Suppressor macrophage treated with lipopolysaccharide for 4 hours (primary cell): ENCODE measurements around the gene RNF113B.

Source experiments
- DNase-seq: peaks from one replicate; pipeline ENCODE4 v3.0.0-alpha.2; 2020

Gene RNF113B

GRCh38 chr13:98203646-98204326, 26.7 kb upstream of the RNF113B start:
- no peak for DNase-seq

- DNase-seq, result no peak
These were observed 24.9 kb upstream of the RNF113B start for GRCh38 chr13:98201984-98202383.

- DNase-seq, result no peak
These were observed 24.1 kb upstream of the RNF113B start for GRCh38 chr13:98201189-98201588.

- no peak for DNase-seq
These were observed 23.3 kb upstream of the RNF113B start for GRCh38 chr13:98200211-98200878.

GRCh38 chr13:98199480-98199879, 22.4 kb upstream of the RNF113B start:
- DNase-seq, result no peak

- DNase-seq, result no peak
These were observed 21.6 kb upstream of the RNF113B start for GRCh38 chr13:98198683-98199082.

GRCh38 chr13:98195054-98195791, 18.2 kb upstream of the RNF113B start:
- DNase-seq, result no peak

GRCh38 chr13:98192008-98192407, 14.9 kb upstream of the RNF113B start:
- no peak for DNase-seq

GRCh38 chr13:98190889-98191444, 13.9 kb upstream of the RNF113B start:
- no peak for DNase-seq

- no peak for DNase-seq
These were observed 12.9 kb upstream of the RNF113B start for GRCh38 chr13:98189841-98190505.

GRCh38 chr13:98188544-98189166, 11.6 kb upstream of the RNF113B start:
- DNase-seq, result no peak

- no peak for DNase-seq
These were observed 10.8 kb upstream of the RNF113B start for GRCh38 chr13:98187965-98188261.

GRCh38 chr13:98187155-98187964, 10.3 kb upstream of the RNF113B start:
- no peak for DNase-seq

GRCh38 chr13:98184792-98185191, 7.7 kb upstream of the RNF113B start:
- DNase-seq, result no peak

- DNase-seq, result no peak
These were observed 5.5 kb upstream of the RNF113B start for GRCh38 chr13:98182589-98182988.

GRCh38 chr13:98182153-98182552, 5.1 kb upstream of the RNF113B start:
- no peak for DNase-seq

GRCh38 chr13:98181111-98181815, 4.2 kb upstream of the RNF113B start:
- no peak for DNase-seq

- DNase-seq, result no peak
These were observed 3.0 kb upstream of the RNF113B start for GRCh38 chr13:98180092-98180491.

GRCh38 chr13:98175823-98176222, 1.2 kb downstream of the RNF113B start:
- no peak for DNase-seq

- DNase-seq, result no peak
These were observed 2.0 kb downstream of the RNF113B start for GRCh38 chr13:98175043-98175442.

GRCh38 chr13:98174307-98174706, 2.8 kb downstream of the RNF113B start:
- DNase-seq, result no peak
